RCC 7860 (cell line): ENCODE data around the gene EXOSC3.
"Not testable (repeated sequence)": the region's sequence is repeated elsewhere in the genome, so short reads cannot be mapped to it uniquely, and the experiment has no call there.

Experiments
- DNase-seq: peaks from one replicate; pipeline ENCODE4 v3.0.0-alpha.2; 2015; ENCODE audit warnings: low spot score
- FAIRE-seq: peaks from 2 replicates; lab custom pipeline; 2012; peaks lifted over from hg19 to GRCh38; lab: Jason Lieb, UNC

The EXOSC3 gene

DNA sequence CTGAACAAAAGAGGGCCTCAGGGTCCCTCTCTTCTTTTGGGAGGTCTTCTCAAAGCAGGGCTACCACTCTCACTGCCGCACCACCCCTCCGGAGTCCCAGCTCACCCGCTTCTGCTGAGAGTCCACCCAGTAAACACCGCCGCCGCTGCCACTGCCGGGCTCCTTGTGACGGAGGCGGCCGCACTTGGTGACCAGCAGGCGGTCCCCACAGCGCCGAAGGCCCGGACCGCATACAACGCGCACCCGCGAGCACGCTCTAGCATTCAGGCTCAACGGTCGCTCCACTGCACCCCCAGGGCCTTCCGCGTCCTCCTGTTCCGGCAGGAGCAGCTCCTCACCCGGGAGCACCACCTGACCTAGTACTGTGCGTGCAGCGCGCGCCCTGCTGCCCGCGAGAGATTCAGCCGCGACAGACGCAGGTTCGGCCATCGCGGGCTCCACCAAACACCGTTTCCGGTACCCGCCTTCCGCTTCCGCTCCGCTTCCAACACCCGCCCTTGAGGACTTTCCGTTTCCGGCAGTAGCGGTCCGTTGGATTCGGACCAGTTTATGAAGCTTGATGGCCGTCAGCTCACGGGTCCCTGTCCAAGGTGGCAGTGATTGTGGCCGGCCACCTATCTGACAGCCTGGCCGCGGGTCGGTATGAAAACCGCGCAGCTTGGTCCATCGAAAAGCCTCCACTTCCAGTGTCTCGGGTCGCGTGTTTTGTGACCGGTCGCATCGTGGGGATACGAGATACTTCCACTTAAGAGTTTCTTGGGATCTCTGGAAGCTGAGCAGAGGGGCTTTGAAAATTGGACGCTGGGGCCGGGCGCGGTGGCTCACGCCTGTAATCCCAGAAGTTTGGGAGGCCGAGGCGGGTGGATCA is at the start of gene EXOSC3:
Gene EXOSC3, minus strand, starts transcription at position 449 of the 868 bp plus-strand sequence. Its CDS starts 20 bp downstream, at position 429.
- DNase-seq (peak; percentile 77), FAIRE-seq (no peak)

DNA sequence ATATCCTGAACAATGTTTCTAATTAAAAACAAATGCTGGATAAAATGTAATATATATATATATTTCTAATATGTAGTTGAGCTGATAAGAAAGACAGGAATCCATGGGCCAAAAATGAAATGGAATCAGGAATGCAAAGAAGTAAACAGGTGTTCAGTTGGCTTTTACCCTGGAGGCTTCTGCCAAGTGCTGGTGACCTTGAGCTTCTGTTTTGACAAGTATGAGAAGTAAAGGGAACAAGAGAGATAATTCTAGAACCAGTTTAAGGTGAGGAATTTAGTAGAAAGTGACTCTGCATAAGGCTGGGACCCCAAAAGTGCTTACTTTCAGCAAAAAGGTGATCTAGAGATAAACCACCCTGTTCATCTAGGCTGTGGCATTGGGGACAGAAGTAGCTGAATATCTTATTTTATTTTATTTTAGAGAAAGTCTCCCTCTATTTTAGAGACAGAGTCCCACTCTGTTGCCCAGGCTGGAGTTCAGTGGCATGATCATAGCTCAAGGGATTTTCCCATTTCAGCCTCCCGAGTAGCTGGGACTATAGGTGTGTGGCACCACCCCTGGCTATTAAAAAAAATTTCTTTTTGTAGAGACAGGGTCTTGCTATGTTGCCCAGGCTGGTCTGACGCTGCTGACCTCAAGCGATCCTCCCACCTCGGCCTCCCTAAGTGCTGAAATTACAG is 42.8 kb upstream of the EXOSC3 start:
- DNase-seq (no peak), FAIRE-seq (no peak)

DNA sequence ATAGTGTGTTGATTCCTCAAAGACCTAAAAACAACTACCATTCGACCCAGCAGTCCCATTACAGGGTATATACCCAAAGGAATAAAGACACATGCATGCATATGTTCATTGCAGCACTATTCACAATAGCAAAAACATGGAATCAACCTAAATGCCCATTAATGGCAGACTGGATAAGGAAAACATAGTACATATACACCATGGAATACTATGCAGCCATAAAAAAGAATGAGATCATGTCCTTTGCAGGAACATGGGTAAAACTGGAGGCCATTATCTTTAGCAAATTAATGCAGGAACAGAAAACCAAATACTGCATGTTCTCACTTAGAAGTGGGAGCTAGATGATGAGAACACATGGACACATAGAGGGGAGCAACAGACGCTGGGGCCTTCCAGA is 40.3 kb upstream of the EXOSC3 start:
- DNase-seq, FAIRE-seq: not testable (repeated sequence)

DNA sequence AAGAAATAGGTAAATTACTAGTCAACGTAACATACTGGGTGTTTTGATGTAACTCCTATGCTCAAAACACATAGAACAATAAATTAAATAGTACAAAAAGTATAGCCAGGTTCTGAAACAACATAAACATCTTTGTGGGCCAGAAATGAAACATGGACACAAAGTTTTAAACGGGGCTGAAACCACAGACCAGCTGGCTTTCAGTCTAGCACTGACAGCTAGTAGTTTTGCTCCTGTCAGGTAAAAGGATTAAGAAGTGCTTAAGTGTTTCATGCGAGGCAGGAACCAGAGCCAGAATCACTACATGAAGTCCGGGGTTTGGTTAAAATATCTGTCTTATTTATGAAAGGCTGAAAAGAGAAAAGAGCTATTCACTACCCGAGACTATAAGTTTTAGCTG is 35.3 kb upstream of the EXOSC3 start:
- DNase-seq (no peak), FAIRE-seq (no peak)

DNA sequence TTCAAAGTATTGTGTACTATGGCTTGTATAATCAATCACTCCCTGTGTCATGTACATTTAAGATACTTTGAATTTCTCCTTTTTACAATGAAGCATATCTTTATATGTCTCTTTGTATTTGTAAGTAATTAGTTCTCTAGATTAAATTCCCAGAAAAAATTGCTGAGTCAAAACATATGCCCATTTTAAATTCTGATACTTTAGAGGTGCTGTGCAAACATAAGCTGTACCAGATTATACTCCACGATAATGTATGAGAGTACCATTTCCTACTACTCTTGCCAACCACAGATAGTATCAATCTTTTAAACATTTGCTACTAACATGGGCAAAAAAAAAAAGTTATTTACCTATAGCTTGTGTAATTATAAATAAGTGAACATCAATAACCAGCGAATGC is 34.0 kb upstream of the EXOSC3 start:
- DNase-seq = no peak
- FAIRE-seq = no peak

DNA sequence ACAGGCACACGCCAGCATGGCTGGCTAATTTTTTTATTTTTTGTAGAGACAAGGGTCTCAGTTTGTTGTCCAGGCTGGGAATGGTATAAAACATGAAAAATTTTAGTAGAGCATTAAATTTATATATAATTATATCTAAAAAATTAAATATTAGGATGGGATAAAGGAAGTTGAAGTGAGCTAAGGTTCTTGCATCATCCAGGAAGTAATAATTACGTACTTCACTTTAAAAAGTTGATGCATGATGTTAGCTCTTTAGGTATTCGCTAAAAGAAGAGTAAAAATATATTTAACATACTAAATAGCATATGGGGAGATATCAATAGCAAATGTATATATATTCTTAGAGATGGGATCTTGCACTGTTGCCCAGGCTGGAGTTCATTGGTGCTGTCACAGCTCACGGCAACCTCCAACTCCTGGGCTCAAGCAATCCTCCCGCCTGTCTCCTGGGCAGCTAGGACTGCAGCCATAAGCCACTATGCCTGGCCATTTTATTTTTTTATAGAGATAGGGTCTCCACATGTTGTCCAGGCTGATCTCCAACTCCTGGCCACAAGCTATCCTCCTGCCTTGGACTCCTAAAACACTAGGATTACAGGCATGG is 28.0 kb upstream of the EXOSC3 start:
- no peak for FAIRE-seq

DNA sequence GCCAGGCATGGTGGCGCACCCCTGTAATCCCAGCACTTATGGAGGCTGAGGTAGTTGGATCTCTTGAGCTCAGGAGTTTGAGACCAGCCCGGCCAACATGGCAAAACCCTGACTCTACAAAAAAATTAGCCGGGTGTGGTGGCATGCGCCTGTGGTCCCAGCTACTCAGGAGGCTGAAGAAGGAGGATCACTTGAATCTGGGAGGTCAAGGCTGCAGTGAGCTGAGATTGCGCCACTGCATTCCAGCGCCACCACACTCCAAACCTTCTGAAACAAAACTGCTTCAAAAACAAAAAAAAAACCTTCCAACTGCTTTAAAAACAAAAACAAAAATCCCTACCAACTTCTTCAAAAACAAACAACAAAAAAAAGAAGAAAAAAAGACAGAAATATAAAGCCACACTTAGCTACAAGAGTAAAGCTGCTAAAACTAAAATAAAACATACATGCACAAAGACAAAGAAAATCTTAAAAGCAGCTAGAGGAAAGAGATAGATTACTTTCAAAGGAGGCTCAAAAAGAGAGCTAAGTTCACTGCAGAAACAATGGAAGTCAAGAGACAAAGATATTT is 27.1 kb upstream of the EXOSC3 start:
- DNase-seq (no peak), FAIRE-seq (no peak)

More for the DNA sequence above, 28.0 kb upstream of the EXOSC3 start:
- no peak for DNase-seq

DNA sequence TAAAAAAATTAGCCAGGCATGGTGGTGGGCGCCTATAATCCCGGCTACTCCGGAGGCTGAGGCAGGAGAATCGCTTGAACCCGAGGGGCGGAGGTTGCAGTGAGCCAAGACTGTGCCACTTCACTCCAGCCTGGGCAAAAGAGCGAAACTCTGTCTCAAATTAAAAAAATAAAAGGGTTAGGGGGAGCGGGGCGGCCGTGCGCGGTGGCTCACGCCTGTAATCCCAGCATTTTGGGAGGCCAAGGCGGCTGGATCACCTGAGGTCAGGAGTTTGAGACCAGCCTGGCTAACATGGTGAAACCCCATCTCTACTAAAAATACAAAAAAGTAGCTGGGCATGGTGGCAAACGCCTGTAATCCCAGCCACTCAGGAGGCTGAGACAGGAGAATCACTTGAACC is 24.8 kb upstream of the EXOSC3 start:
- not testable (repeated sequence) for FAIRE-seq, DNase-seq

DNA sequence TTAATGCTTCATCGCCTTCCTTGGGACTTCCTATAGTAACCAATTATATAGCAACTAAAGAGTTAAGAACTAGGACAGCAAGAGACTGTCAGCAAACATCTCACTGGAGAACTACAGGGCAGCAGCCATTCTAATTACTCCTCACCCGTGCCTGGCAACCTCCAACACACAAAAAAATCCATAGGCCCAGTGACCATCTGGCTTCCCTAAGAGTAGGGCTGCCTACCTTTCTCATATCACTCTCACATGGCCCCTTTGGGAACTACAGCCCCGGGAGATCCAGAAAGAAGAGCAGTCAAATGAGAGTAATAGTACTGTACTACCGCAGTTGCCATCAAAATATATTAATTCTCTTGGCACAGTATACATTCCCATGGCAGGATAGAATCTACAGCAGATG is 21.4 kb upstream of the EXOSC3 start:
- DNase-seq (no peak), FAIRE-seq (no peak)

DNA sequence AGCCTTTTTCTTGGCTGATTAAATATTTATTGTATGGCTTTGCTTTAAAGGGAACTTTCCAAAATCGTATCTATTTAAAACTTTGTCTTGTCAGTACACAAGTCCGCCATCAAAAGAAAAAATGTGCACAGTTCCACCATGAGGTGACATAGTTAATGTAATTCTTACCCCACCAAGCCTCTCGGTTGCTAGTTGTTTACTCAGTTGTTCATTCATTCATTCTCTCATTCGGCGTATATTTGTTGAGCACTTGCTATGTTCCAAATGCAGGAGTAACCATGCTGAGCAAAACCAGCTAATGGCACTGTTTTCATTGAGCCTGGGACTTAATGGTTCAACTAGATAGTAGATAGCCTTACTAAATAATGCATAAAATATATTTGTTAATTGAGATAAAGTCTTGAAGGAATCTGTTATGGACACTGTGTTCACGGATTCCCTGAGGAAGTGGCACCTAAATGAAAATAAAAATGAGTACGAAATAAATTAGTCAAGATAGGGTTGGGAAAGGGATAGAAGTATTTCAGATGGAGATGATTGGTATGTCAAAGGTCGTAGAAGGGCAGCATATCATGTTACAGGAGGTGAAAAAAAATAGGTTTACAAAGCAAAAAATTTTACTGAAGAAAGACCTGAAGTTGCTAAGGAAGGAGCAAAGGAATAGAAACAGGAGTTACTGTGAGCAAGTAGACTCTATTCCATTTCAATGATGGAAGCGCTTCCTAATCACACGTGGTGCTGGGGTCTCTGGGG is 17.3 kb upstream of the EXOSC3 start:
- DNase-seq (no peak), FAIRE-seq (no peak)

DNA sequence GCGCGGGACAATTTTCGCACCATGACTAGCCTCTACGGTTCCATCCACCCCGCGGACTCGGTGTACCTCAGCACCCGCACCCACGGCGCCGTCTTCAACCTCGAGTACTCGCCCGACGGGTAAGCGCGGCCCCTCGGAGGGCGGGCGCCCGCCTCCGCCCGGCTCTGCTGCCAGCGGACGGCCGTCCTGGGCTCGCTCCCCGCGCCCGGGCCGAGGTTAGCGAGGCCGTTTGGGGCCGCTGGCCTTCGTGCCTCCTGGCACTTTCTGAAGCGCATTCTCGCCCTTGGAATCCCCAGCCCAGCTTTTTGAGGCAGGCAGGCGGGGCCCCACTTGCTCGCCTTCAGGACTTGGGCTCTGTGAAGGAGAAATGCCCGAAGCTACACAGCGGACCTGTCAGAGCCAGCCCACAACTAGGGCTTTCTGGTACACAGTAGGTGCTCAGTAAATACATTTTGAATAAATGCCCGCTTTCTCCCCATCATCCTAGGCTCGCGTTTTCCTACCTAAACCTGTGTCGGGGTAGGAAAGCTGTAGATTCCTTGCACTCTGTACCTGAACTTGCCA is 16.5 kb upstream of the EXOSC3 start:
- DNase-seq (no peak), FAIRE-seq (no peak)

DNA sequence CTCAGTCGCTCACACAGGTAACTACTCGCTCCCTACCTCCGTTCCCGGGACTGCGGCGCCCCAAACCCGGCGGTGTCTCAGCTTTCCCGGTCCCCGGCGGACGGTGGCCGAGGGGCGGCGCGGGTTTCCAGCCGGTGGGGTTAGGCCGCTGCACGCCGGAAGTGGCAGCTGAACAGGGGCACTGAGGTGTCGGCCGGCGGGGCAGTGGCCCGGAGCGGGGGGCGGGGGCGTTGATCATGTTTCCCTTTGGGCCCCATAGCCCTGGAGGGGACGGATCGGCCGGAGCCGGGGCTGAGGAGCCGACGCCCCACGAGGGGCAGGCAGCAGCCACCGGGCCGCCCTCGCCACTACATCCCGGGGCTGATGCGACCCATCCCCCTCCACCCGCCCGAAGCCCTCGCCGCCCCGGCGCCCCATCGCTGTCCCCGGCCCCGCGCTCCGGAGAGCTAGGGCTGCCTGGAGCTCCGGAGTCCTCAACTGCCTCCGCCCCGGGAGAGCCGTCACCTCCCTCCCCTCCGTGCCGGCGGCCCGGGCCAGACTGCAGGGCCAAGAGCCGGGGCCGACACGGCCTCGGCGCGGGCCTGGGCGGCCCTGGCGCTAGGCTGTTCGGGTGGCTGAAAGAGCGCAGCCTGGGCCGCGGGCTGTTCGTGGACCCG is 15.9 kb upstream of the EXOSC3 start, which contains the start of gene DCAF10:
Gene DCAF10, plus strand, starts transcription at position 167 of the 656 bp plus-strand sequence. Its CDS starts 70 bp downstream, at position 237.
- DNase-seq (peak; percentile 55), FAIRE-seq (no peak)

DNA sequence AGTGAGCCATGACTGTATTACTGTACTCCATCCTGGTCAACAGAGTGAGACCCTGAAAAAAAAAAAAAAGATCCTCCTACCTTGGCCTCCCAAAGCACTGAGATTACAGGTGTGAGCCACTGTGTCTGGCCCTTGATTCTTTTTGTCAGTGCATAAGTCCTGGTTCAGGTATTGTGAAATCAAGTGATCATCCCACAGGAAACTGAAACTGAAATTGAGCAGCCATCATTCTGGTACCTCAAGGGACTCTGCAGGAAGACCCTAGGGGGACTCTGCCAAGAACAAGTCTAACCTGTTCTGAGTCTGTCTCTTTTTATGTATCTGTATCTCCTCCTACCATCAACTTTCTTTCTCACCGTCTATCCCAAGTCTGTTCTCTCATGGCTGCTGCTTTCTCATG is 13.8 kb upstream of the EXOSC3 start:
- no peak for DNase-seq
- FAIRE-seq = no peak

DNA sequence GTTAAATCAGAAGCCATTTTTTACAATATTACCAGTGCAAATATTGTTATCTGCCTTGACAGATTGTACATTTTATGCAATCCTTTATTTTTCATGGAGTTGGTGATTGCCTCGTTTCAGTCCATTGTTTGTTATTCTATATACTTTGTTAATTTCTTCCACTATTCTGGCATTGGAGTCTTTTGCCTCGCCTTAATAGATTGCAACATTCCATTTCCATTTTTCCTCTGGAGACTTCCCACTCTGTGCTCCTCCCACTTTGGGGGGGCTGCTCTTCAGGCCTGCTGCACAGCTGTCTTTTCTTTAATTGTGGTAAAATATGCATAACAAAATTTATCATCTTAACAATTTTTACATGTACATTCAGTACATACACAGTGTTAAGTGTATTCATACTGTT is 11.4 kb upstream of the EXOSC3 start:
- DNase-seq (no peak), FAIRE-seq (no peak)

DNA sequence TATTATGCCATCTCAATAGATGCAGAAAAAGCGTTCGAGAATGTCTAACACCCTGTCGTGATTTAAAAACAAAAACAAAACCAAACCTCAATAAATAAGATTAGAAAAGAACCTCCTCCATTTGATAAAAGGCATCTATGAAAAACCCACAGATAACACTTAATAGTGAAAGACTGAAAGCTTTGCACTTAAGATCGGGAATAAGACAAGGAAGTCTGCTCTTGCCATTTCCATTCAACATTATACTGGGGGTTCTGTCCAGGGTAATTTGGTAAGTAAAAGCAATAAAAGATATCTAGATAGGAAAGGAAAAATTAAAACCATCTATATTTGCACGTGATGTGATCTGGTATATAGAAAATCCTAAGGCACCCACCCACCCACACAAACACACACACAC is 7.3 kb upstream of the EXOSC3 start:
- no peak for DNase-seq
- FAIRE-seq = no peak

DNA sequence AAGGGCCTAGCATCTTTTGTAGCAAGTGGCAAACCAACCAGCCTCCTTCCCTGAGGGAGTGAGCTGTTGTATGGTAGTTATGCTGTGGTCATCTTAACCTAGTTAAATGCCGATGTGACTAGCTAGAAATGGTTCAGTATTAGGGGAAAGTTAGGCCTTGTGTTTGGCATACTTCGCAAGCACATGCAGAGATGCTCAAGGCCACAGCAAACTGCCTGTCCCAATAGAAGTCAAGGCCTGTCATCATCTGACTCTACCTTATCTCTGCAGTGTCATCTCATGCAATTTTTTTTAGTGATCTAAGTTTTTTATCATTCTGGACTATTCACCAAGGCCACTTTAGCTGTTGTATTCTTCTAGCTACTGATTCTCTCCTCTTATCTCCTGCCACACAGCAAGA is 5.2 kb upstream of the EXOSC3 start:
- no peak for DNase-seq
- FAIRE-seq = no peak

DNA sequence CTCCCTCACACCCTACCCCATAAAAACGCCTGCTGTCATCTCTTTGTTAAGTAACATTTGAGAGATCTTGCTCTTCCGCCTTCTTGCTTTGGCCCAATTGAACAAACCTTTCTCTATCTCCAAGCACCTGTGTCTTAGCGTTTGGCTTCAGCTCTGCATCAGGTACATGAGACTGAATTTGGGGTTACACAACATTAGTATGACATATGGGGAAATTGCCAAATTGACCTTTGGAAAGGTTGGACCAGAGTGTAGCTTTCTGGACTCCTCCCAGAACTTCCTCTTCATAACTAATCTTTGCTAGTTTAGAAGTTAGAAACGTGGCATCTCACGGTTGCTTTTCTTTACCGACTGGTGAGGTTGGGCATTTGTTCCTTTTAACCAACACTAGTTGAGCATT is 3.5 kb upstream of the EXOSC3 start:
- FAIRE-seq = no peak
- DNase-seq = no peak

DNA sequence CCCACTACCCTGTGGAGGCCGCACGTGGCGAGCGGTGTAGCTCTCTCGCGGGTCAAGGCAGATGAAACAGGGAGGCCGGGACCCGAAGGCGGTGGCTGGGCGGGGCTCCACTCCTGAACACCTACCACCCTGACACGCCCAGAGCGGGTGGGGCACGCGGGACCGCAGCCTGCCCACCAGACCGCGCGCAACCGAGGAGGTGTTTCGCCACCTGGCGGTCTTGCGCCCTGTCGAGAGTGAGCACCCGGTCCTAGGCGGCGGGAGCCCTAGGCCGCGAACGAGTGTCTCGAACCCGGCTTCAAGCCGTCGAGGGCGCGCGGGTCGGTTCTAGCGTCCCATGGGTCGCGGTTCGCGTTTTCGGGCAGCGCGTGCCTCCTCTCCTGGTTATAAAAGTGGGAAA is 2.2 kb upstream of the EXOSC3 start:
- no peak for FAIRE-seq
- DNase-seq = no peak

DNA sequence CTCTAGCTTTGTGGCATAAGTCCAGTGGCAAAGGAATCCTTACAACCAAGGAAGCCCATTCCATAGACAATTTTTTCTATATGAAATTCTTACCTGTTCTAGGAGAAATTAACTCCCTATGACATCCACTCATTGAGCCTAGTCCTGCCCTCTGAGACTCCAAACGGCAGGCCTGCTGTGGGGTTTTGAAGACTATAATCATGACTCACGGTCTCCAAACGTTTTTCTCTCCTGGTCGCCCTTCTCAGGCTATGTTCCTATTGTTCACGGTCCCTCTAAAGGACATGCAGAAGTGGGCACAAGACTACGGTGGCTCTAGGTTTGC is 611 bp downstream of the EXOSC3 start:
- DNase-seq (no peak), FAIRE-seq (no peak)

DNA sequence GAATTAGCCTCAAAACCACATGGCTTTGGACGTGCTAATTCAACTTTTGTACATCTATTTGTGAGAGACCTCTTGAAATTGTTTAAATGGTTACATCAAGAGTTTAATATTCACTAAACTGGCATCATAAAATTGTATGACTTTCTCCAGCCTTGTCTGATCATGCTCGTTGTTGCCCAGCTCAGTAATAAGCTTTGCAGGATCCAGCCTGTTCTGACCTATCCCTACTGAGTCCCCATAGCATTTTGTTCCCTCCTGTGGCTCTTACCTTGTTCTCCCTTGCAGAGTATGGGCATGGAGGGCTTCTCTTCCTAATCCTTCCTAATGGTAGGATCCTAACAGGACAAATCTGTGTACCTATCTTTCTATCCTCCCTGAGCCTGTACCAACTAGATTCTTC is 6.3 kb downstream of the EXOSC3 start:
- DNase-seq = no peak
- no peak for FAIRE-seq
